Ovary (tissue), 9 donors: Measurements from ENCODE around the gene ARHGEF25. TPM values are rescaled to one million over a fixed set of nuclear protein-coding genes. Genes with fewer than 3 reads are reported as not detected.
"Not testable (repeated sequence)": the region's sequence is repeated elsewhere in the genome, so short reads cannot be mapped to it uniquely, and the experiment has no call there.

ENCODE experiments used
- DNase-seq, 5 donors: peaks; one replicate each; pipeline ENCODE4 v3.0.0-alpha.2; 2019 to 2020
- H3K27ac ChIP-seq, 2 donors: fragments of 200-600 bp; one replicate each; pipeline versions ENCODE4 v1.5.1 to v1.8.0; 2019 to 2022
- H3K27me3 ChIP-seq: fragments of 200-600 bp; one replicate; pipeline ENCODE4 v1.8.0; 2022
- H3K36me3 ChIP-seq: fragments of 200-600 bp; sonication (generic); one replicate; pipeline ENCODE4 v1.5.1; 2019
- H3K4me1 ChIP-seq: one replicate; pipeline ENCODE4 v1.8.1; 2013; ENCODE audit warnings: mild to moderate bottlenecking, moderate library complexity; ENCODE audit not compliant: insufficient read depth
- H3K4me3 ChIP-seq: fragments of 200-600 bp; sonication (generic); one replicate; pipeline ENCODE4 v1.5.1; 2017
- H3K9me3 ChIP-seq, 2 donors: fragments of 200-600 bp in 1 of 2; sonication (generic) in 1 of 2; one replicate each; pipeline versions ENCODE4 v1.5.1 to v1.8.1; 2013 to 2019; ENCODE audit warnings: mild to moderate bottlenecking in 1 of 2, moderate library complexity in 1 of 2
- EP300 ChIP-seq: sonication (generic); formaldehyde crosslinking; IDR thresholded peaks from one replicate; pipeline ENCODE4 v1.6.1; 2017; ENCODE audit warnings: antibody characterized with exemption
- POLR2A ChIP-seq: fragments of 450-650 bp; IDR thresholded peaks from one replicate; pipeline ENCODE4 v1.6.1; 2017; ENCODE audit warnings: antibody characterized with exemption, mild to moderate bottlenecking, moderate library complexity
- WGBS, 3 donors: extraction: QIAGEN DNeasy Blood & Tissue Kit in 1 of 3; methylation state at CpG; one replicate each; pipeline versions ENCODE4 v1.1.5 to v1.1.7; 2013 to 2017; 5-methylcytosine and 5-hydroxymethylcytosine counted together
- intact Hi-C, 4 donors: fragments of 100-400 bp; cut with DNase I; formaldehyde crosslinking; loops; one replicate each; pipeline versions ENCODE4 v1.11.0 to v1.15.1; 2022 to 2023
- polyA plus RNA-seq, 2 donors: library from polyadenylated mRNA; stranded (reverse); fragments of 200-250 nt in 1 of 2; fragments of 350-450 nt in 1 of 2; fragmentation: Illumina TruSeq in 1 of 2; extraction: RNeasy Lipid Tissue Mini Kit (QIAGEN cat#74804) in 1 of 2; gene quantifications; one replicate each; pipeline ENCODE4 v1.2.3, GENCODE V29; 2013 to 2014
- total RNA-seq, 7 donors: library from RNA; depleted of rRNA in 2 of 7; stranded (reverse); fragments of >200 nt in 2 of 7; fragmentation: NEBNext Ultra II Directional in 3 of 7; extraction: Animal tissue kit (Norgen Biotek cat#: 25700) in 3 of 7; gene quantifications; one replicate each; pipeline versions ENCODE4 v1.1.0 to v1.2.4, GENCODE V29; 2016 to 2023
- TF ChIP-seq, protein P1 (sequence below), 3 donors: fragments of 450-650 bp in 2 of 3; fragments of 200-600 bp in 1 of 3; IDR thresholded peaks; one replicate each; pipeline versions ENCODE4 v1.5.1 to v1.8.0; 2016 to 2022; ENCODE audit warnings: antibody characterized with exemption in 3 of 3, mild to moderate bottlenecking in 1 of 3
- donor health status: DM: no; HTN: no; CAD: no; lungs with moderate emphysema.
- donor health status: DM: no; HTN: no; CAD: no.
- donor health status: Bipolar disorder and iron deficiency.
- donor health status: DM: yes; HTN: yes; CAD: no.
- donor health status: DM: no; HTN: no; CAD: no.
- donor health status: DM: yes; HTN: yes; CAD: no.

The ARHGEF25 gene
- total and polyA plus RNA-seq, 9 donors, result 22.1 to 48.8 (median 38.7) TPM

DNA sequence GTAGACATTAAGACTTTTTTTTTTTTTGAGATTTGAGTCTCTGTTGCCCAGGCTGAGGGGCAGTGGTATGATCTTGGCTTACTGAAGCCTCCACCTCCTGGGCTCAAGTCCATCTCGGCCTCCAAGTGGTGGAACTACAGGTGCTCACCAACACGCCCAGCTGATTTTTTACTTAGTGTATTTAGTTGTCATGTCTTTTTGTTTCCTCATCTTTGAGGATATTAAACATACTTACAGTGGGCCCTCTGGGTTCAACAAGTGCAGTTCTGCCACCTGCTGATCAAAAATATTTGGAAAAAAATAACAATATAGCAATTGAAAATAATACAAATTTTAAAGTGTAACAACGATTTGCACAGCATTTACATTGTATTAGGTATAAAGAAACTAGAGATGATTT lies 26.1 kb downstream of the ARHGEF25 start:
- Histone ChIP-seq H3K4me1 (peaks cover 5% of the 10 kb centered on the region), H3K27ac (no peak overlapping the region), H3K27me3 (no peaks in the 10 kb centered on the region), H3K36me3 (no peaks in the 10 kb centered on the region), H3K9me3 (no peaks in the 10 kb centered on the region), H3K4me3 (no peak overlapping the region)
- intact Hi-C loops, result no loop called here
- no peak for DNase-seq
- TF ChIP-seq POLR2A, result no peak
- TF ChIP-seq, protein P1, sequence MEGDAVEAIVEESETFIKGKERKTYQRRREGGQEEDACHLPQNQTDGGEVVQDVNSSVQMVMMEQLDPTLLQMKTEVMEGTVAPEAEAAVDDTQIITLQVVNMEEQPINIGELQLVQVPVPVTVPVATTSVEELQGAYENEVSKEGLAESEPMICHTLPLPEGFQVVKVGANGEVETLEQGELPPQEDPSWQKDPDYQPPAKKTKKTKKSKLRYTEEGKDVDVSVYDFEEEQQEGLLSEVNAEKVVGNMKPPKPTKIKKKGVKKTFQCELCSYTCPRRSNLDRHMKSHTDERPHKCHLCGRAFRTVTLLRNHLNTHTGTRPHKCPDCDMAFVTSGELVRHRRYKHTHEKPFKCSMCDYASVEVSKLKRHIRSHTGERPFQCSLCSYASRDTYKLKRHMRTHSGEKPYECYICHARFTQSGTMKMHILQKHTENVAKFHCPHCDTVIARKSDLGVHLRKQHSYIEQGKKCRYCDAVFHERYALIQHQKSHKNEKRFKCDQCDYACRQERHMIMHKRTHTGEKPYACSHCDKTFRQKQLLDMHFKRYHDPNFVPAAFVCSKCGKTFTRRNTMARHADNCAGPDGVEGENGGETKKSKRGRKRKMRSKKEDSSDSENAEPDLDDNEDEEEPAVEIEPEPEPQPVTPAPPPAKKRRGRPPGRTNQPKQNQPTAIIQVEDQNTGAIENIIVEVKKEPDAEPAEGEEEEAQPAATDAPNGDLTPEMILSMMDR (IDR thresholded peaks at IDR 0.05), result no peak
- TF ChIP-seq EP300, result no peak
- 50 to 64% (median 57%) methylated on average over 3 of the region's 3 CpGs for WGBS, 3 donors

DNA sequence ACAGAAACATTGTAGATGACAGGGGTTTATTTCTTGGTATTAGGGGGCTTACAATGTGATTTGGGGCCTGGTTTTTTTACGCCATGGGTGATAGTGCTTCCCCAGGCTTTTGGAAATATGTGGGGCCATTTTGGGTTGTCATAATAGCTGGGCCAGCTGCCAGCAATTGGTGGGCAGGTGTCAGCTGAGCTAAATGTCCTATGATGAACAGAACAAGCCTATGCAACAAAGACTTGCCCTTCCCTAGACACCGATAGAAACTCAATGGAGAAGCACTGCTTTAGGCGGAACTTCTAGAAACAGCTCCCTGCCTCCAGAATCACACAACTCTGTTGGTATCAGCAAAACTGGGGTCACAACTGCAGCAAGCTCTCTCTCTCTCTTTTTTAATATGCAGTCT lies 26.9 kb downstream of the ARHGEF25 start:
- intact Hi-C loops, result no loop called here
- WGBS, 3 donors, result 89 to 95% (median 92%) methylated on average over 3 of the region's 3 CpGs
- no peak overlapping the region for H3K27ac ChIP-seq
- H3K4me1 ChIP-seq, result peaks cover 1% of the 10 kb centered on the region
- H3K36me3 ChIP-seq, result no peaks in the 10 kb centered on the region
- TF ChIP-seq, protein P1 (IDR thresholded peaks at IDR 0.05), result no peak
- TF ChIP-seq POLR2A (no peak), EP300 (no peak)
- no peak for DNase-seq
- no peaks in the 10 kb centered on the region for H3K9me3 ChIP-seq
- no peaks in the 10 kb centered on the region for H3K27me3 ChIP-seq
- no peak overlapping the region for H3K4me3 ChIP-seq

DNA sequence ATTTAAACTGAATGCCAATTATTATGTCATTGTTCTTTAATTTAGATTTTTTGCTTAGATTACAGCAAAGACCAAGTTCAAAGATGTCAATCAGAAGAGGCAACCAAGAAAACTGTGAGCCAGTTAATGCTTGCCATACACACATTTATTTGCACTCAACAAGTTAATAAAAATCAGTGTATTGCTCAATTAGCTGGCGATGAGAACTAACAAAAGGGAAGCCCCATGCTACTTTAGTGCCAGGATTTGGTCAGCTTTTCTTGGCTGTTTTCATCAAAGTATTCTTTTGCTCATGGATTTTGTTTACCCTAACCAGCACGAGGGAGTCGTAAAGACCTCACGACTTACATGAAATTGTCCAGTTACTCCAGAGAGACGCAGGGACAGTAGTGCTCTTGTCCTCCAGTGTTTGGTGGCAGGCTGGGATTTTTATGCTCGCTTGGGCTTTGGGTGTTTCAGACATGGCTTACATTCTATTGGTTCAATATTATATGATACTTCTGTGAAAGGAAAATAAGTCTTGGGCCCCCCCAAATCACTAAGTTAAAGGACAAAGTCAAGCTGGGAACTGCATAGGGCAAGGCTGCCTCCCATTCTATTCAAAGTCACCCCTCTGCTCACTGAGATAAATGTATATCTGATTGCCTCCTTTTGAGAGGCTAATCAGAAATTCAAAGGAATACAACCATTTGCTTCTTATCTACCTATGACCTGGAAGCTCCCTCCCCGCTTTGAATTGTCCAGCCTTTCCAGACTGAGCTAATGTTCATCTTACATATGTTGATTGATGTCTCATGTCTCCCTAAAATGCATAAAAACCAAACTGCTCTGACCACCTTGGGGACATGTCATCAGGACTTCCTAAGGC lies 29.2 kb downstream of the ARHGEF25 start:
- Histone ChIP-seq H3K4me1 (no peaks in the 10 kb centered on the region), H3K27me3 (no peaks in the 10 kb centered on the region), H3K27ac (no peak overlapping the region), H3K9me3 (no peaks in the 10 kb centered on the region), H3K36me3 (no peaks in the 10 kb centered on the region), H3K4me3 (no peak overlapping the region)
- WGBS, 3 donors, result 40 to 52% (median 48%) methylated on average over 7 of the region's 7 CpGs
- TF ChIP-seq POLR2A, result no peak
- no peak for TF ChIP-seq EP300
- TF ChIP-seq, protein P1 (IDR thresholded peaks at IDR 0.05), result no peak
- intact Hi-C loops, result no loop called here
- DNase-seq, result no peak

DNA sequence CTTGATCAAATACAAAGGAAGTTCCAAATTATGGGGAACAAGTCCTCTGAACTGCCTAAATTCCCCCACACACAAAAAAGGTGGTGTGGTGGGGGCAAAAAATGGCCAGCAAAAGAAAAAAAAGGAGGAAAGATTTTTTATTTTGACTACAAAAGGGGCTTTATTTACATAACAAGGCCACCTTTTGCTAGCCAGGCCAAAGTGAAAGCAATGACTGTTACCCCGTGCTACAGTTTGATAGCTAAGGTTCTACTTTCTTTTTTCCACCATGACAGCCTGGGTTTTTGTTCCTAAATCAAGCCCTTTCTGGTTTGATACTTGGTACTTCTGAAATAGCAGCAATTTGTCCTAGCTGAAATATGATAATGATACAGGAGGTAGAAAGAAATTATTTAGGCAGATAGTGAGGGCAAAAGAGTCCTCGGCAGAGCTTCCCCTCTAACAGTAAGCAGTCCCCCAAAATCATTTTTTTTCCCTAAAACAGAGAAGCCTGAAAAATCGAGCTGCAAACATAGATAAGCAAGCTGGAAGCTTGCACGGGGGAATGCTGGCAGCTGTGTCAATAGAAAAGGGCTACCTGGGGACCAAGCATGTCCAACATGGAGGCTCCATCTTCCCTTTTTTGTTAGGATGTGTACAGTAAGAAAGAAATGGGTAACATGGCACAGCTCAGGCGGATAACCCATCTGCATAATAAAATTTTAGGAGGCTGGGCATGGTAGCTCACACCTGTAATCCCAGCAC lies 30.6 kb downstream of the ARHGEF25 start:
- Histone ChIP-seq H3K36me3 (no peaks in the 10 kb centered on the region), H3K4me1 (no peaks in the 10 kb centered on the region), H3K27ac (no peak overlapping the region), H3K27me3 (no peaks in the 10 kb centered on the region), H3K4me3 (no peak overlapping the region), H3K9me3 (no peaks in the 10 kb centered on the region)
- TF ChIP-seq, protein P1 (IDR thresholded peaks at IDR 0.05), result no peak
- TF ChIP-seq EP300 (no peak), POLR2A (no peak)
- intact Hi-C loops, result no loop called here
- no peak for DNase-seq
- WGBS, 3 donors, result 35 to 56% (median 45%) methylated on average over 5 of the region's 5 CpGs

DNA sequence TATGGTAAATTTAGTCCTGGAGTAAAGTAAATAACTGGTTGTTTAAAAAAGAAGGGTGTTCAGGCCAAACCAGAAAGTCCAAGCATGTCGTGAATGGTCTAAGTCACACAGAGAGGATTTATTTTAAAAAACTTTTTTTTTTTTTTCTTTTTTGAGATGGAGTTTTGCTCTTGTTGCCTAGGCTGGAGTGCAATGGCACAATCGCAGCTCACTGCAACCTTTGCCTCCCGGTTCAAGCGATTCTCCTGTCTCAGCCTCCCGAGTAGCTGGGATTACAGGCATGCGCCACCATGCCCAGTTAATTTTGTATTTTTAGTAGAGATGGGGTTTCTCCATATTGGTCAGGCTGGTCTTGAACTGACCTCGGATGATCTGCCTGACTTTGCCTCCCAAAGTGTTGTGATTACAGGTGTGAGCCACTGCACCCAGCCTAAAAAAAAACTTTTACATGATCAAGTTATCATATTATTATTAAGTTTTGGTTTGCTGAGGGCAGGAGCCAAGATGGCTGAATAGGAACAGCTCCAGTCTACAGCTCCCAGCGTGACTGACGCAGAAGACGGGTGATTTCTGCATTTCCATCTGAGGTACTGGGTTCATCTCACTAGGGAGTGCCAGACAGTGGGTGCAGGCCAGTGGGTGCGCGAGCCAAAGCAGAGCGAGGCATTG lies 34.9 kb downstream of the ARHGEF25 start:
- DNase-seq, H3K36me3 ChIP-seq, H3K27ac ChIP-seq, intact Hi-C loops, H3K27me3 ChIP-seq, H3K4me3 ChIP-seq, H3K9me3 ChIP-seq, H3K4me1 ChIP-seq: not testable (repeated sequence)
- WGBS, 3 donors, result 67 to 75% (median 68%) methylated on average over 10 to 13 of the region's 13 CpGs

DNA sequence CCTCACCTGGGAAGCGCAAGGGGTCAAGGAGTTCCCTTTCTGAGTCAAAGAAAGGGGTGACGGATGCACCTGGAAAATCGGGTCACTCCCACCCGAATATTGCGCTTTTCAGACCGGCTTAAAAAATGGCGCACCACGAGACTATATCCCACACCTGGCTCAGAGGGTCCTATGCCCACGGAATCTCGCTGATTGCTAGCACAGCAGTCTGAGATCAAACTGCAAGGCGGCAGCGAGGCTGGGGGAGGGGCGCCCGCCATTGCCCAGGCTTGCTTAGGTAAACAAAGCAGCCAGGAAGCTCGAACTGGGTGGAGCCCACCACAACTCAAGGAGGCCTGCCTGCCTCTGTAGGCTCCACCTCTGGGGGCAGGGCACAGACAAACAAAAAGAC lies 35.4 kb downstream of the ARHGEF25 start:
- H3K4me3 ChIP-seq, H3K27me3 ChIP-seq, H3K36me3 ChIP-seq, H3K27ac ChIP-seq, intact Hi-C loops, H3K4me1 ChIP-seq, DNase-seq, H3K9me3 ChIP-seq: not testable (repeated sequence)
- 87 to 92% (median 90%) methylated on average over 8 to 10 of the region's 15 CpGs for WGBS, 3 donors
